Activated B cell treated with CpG ODN at 0.5 μM for 24 hours (primary cell): ENCODE measurements around the gene ROPN1B. TPM values are rescaled to one million over a fixed set of nuclear protein-coding genes. Genes with fewer than 3 reads are reported as not detected.

Source experiments
- ATAC-seq: fragments of 200-7000 bp; cut with Tn5 transposase; one replicate; pipeline ENCODE4 v1.10.0; 2021; ENCODE audit warnings: low read depth, mild to moderate bottlenecking, moderate library complexity
- CTCF ChIA-PET: fragments of 350-600 bp; sonication (Branson Sonifier 250); formaldehyde crosslinking; loops from one replicate; lab custom pipeline; 2021; ENCODE audit warnings: antibody characterized with exemption; lab: Charles Lee
- POLR2A ChIA-PET: fragments of 350-600 bp; sonication (Branson Sonifier 250); formaldehyde crosslinking; loops from one replicate; lab custom pipeline; 2021; ENCODE audit warnings: antibody characterized with exemption; lab: Charles Lee
- DNase-seq: peaks from one replicate; pipeline ENCODE4 v3.0.0; 2022
- H3K27ac Mint-ChIP-seq: one replicate; pipeline ENCODE4 v1.8.0; 2020; ENCODE audit warnings: mixed read lengths
- H3K27me3 Mint-ChIP-seq: one replicate; pipeline ENCODE4 v1.8.0; 2021; ENCODE audit warnings: mixed read lengths
- H3K36me3 Mint-ChIP-seq: one replicate; pipeline ENCODE4 v1.8.0; 2021; ENCODE audit warnings: low read depth, mixed read lengths
- H3K4me1 Mint-ChIP-seq: one replicate; pipeline ENCODE4 v1.8.0; 2021; ENCODE audit warnings: mixed read lengths
- H3K4me3 Mint-ChIP-seq: one replicate; pipeline ENCODE4 v1.8.0; 2020; ENCODE audit warnings: mild to moderate bottlenecking, mixed read lengths
- H3K9me3 Mint-ChIP-seq: one replicate; pipeline ENCODE4 v1.8.0; 2020; ENCODE audit warnings: mixed read lengths
- CTCF ChIP-seq: fragments of 200-600 bp; IDR thresholded peaks from one replicate; pipeline ENCODE4 v1.8.0; 2022; ENCODE audit warnings: antibody characterized with exemption, mild to moderate bottlenecking
- intact Hi-C: fragments of 100-400 bp; cut with micrococcal nuclease; formaldehyde crosslinking; loops from one replicate; pipeline ENCODE4 v1.15.1; 2024
- total RNA-seq: library from RNA; stranded (reverse); gene quantifications from 2 replicates; pipeline ENCODE4 v1.2.3, GENCODE V29; 2022

The ROPN1B gene
- total RNA-seq, 1 donor from 2014 or later = not detected

GRCh38 chr3:126025862-126026261, 56.9 kb downstream of the ROPN1B start:
- ChIA-PET CTCF (no interaction called here), POLR2A (no interaction called here)
- no peaks in the 10 kb centered on the region for H3K27me3 Mint-ChIP-seq
- peaks cover 72% of the 10 kb centered on the region for H3K36me3 Mint-ChIP-seq
- H3K4me3 Mint-ChIP-seq = no peak overlapping the region
- DNase-seq (no peak), ATAC-seq (no peak)
- H3K27ac Mint-ChIP-seq = no peak overlapping the region
- no peak for TF ChIP-seq CTCF
- intact Hi-C loops = no loop called here
- H3K9me3 Mint-ChIP-seq = peaks cover 9% of the 10 kb centered on the region
- H3K4me1 Mint-ChIP-seq = peaks cover 16% of the 10 kb centered on the region

- H3K9me3 Mint-ChIP-seq = peaks cover 9% of the 10 kb centered on the region
- intact Hi-C loops = no loop called here
- CTCF ChIA-PET = no interaction called here
- ATAC-seq (peak; percentile 52), DNase-seq (no peak)
- peaks cover 16% of the 10 kb centered on the region for H3K4me1 Mint-ChIP-seq
- H3K27ac Mint-ChIP-seq = peak overlapping the region; percentile 39
- H3K36me3 Mint-ChIP-seq = peaks cover 72% of the 10 kb centered on the region
- no peak for TF ChIP-seq CTCF
- no peak overlapping the region for H3K4me3 Mint-ChIP-seq
- H3K27me3 Mint-ChIP-seq = no peaks in the 10 kb centered on the region
- POLR2A ChIA-PET = no interaction called here
These were observed 57.3 kb downstream of the ROPN1B start for GRCh38 chr3:126026277-126026751.

GRCh38 chr3:126026761-126027160, 57.8 kb downstream of the ROPN1B start:
- ATAC-seq (no peak), DNase-seq (no peak)
- Mint-ChIP-seq H3K27ac (peak overlapping the region; percentile 39), H3K9me3 (peaks cover 9% of the 10 kb centered on the region), H3K4me3 (no peak overlapping the region), H3K27me3 (no peaks in the 10 kb centered on the region), H3K36me3 (peaks cover 73% of the 10 kb centered on the region), H3K4me1 (peaks cover 16% of the 10 kb centered on the region)
- ChIA-PET CTCF (no interaction called here), POLR2A (no interaction called here)
- intact Hi-C loops = no loop called here
- no peak for TF ChIP-seq CTCF

GRCh38 chr3:126028096-126028495, 59.1 kb downstream of the ROPN1B start:
- no peak for DNase-seq
- CTCF ChIA-PET = no interaction called here
- no peak for ATAC-seq
- Mint-ChIP-seq H3K27ac (no peak overlapping the region), H3K4me3 (no peak overlapping the region), H3K9me3 (peaks cover 9% of the 10 kb centered on the region), H3K36me3 (peaks cover 72% of the 10 kb centered on the region), H3K4me1 (peaks cover 16% of the 10 kb centered on the region), H3K27me3 (no peaks in the 10 kb centered on the region)
- POLR2A ChIA-PET = no interaction called here
- intact Hi-C loops = no loop called here
- TF ChIP-seq CTCF = no peak

- Mint-ChIP-seq H3K9me3 (peaks cover 9% of the 10 kb centered on the region), H3K27ac (no peak overlapping the region), H3K36me3 (peaks cover 77% of the 10 kb centered on the region), H3K4me3 (no peak overlapping the region), H3K4me1 (peaks cover 16% of the 10 kb centered on the region), H3K27me3 (no peaks in the 10 kb centered on the region)
- no peak for DNase-seq
- ChIA-PET POLR2A (no interaction called here), CTCF (no interaction called here)
- intact Hi-C loops = no loop called here
- ATAC-seq = no peak
- no peak for TF ChIP-seq CTCF
These were observed 60.3 kb downstream of the ROPN1B start for GRCh38 chr3:126029241-126029640.
